Measurements from ENCODE around the gene ZMYND12. TPM values are rescaled to one million over a fixed set of nuclear protein-coding genes. Genes with fewer than 3 reads are reported as not detected.

Gene ZMYND12
- polyA plus RNA-seq, 3 donors: 0.76 to 1.3 (median 1.2) TPM

- Mint-ChIP-seq H3K27ac (no peak overlapping the region), H3K4me1 (peaks cover 3% of the 10 kb centered on the region), H3K9me3 (peaks cover 0 to 4% (median 0%) of the 10 kb centered on the region in 7 donors), H3K36me3 (no peaks in the 10 kb centered on the region), H3K4me3 (no peak overlapping the region), H3K27me3 (ENCODE audit: low read depth in 3 of 3) (peaks cover 21 to 30% (median 23%) of the 10 kb centered on the region in 3 donors)
- Histone ChIP-seq H3K79me2 (ENCODE audit: insufficient read depth, low read length) (no peaks in the 10 kb centered on the region), H3K9me3 (replicated peaks in 1 of 2; ENCODE audit: control insufficient read depth in 1 of 2, insufficient read depth in 1 of 2, low read length in 2 of 2) (peaks cover 0 to 5% of the 10 kb centered on the region in 2 donors), H3K4me1 (ENCODE audit: control insufficient read depth in 1 of 2, insufficient read depth in 2 of 2, low read length in 2 of 2) (peaks cover 4 to 9% of the 10 kb centered on the region in 2 donors), H3K27me3 (ENCODE audit: control insufficient read depth in 2 of 2, insufficient read depth in 2 of 2, low read length in 2 of 2) (peaks cover 28 to 30% of the 10 kb centered on the region in 2 donors), H3K27ac (ENCODE audit: low read depth in 1 of 2, low read length in 2 of 2) (no peak overlapping the region), H3K36me3 (replicated peaks in 1 of 2; ENCODE audit: control insufficient read depth in 1 of 2, insufficient read depth in 2 of 2, low read length in 2 of 2) (no peaks in the 10 kb centered on the region), H3K4me2 (replicated peaks; ENCODE audit: extremely low read depth, low read length, poor library complexity, severe bottlenecking) (no peak overlapping the region), H4K20me1 (ENCODE audit: insufficient read depth, low read length) (no peaks in the 10 kb centered on the region), H2AFZ (ENCODE audit: insufficient read depth, low read depth, low read length, poor library complexity, severe bottlenecking) (no peak overlapping the region), H3K4me3 (replicated peaks in 1 of 3; ENCODE audit: low read depth in 2 of 3, low read length in 3 of 3) (no peak overlapping the region), H3K9ac (ENCODE audit: insufficient read depth, low read length, poor library complexity, severe bottlenecking) (no peak overlapping the region)
- no peak for DNase-seq
- WGBS (ENCODE audit: insufficient coverage): no CpG with 5 or more reads among the region's 1 CpG
- intact Hi-C loops (cut with micrococcal nuclease): no loop called here
- no peak for TF ChIP-seq CTCF (IDR thresholded peaks at IDR 0.05)
These were observed 70.5 kb downstream of the ZMYND12 start for GRCh38 chr1:42385283-42385682.

GRCh38 chr1:42381280-42381673 is 74.5 kb downstream of the ZMYND12 start:
- peaks cover 37 to 46% of the 10 kb centered on the region in 2 donors for H3K27me3 ChIP-seq (ENCODE audit: control insufficient read depth in 2 of 2, insufficient read depth in 2 of 2, low read length in 2 of 2)
- H3K4me2 ChIP-seq (replicated peaks; ENCODE audit: extremely low read depth, low read length, poor library complexity, severe bottlenecking): peak overlapping the region; percentile 65
- intact Hi-C loops (cut with micrococcal nuclease): no loop called here
- peaks cover 35 to 49% (median 44%) of the 10 kb centered on the region in 3 donors for H3K27me3 Mint-ChIP-seq (ENCODE audit: low read depth in 3 of 3)
- H3K4me3 Mint-ChIP-seq: peak overlapping the region in 1 of 2 donors; percentile 82
- no peak overlapping the region for H3K27ac Mint-ChIP-seq
- H3K9me3 ChIP-seq (replicated peaks in 1 of 2; ENCODE audit: control insufficient read depth in 1 of 2, insufficient read depth in 1 of 2, low read length in 2 of 2): peaks cover 0 to 5% of the 10 kb centered on the region in 2 donors
- H4K20me1 ChIP-seq (ENCODE audit: insufficient read depth, low read length): no peaks in the 10 kb centered on the region
- 11% methylated on average over 4 of the region's 8 CpGs for WGBS (ENCODE audit: insufficient coverage)
- peaks cover 8% of the 10 kb centered on the region for H3K4me1 Mint-ChIP-seq
- peaks cover 0 to 7% (median 4%) of the 10 kb centered on the region in 7 donors for H3K9me3 Mint-ChIP-seq
- H3K4me3 ChIP-seq (replicated peaks in 1 of 3; ENCODE audit: low read depth in 2 of 3, low read length in 3 of 3): peak overlapping the region in 1 of 3 experiments; percentile 57
- H3K27ac ChIP-seq (ENCODE audit: low read depth in 1 of 2, low read length in 2 of 2): no peak overlapping the region
- TF ChIP-seq CTCF (IDR thresholded peaks at IDR 0.05): no peak
- H2AFZ ChIP-seq (ENCODE audit: insufficient read depth, low read depth, low read length, poor library complexity, severe bottlenecking): peak overlapping the region; percentile 53
- DNase-seq: no peak
- peaks cover 9 to 13% of the 10 kb centered on the region in 2 donors for H3K4me1 ChIP-seq (ENCODE audit: control insufficient read depth in 1 of 2, insufficient read depth in 2 of 2, low read length in 2 of 2)
- H3K36me3 Mint-ChIP-seq: no peaks in the 10 kb centered on the region
- H3K36me3 ChIP-seq (replicated peaks in 1 of 2; ENCODE audit: control insufficient read depth in 1 of 2, insufficient read depth in 2 of 2, low read length in 2 of 2): no peaks in the 10 kb centered on the region
- H3K9ac ChIP-seq (ENCODE audit: insufficient read depth, low read length, poor library complexity, severe bottlenecking): no peak overlapping the region
- H3K79me2 ChIP-seq (ENCODE audit: insufficient read depth, low read length): no peaks in the 10 kb centered on the region
